ENCODE results near the gene WFDC2.

The WFDC2 gene

GRCh38 chr20:45503403-45503802 lies 33.9 kb downstream of the WFDC2 start:
- Histone ChIP-seq H2AFZ (ENCODE audit: low read length) (no peak overlapping the region), H4K91ac (ENCODE audit: low read depth, low read length, poor library complexity) (no peak overlapping the region), H3K36me3 (replicated peaks in 1 of 2; ENCODE audit: control insufficient read depth in 2 of 2, insufficient read depth in 2 of 2, low read length in 2 of 2) (no peaks in the 10 kb centered on the region), H2AK5ac (ENCODE audit: low read depth, low read length) (no peak overlapping the region), H4K8ac (ENCODE audit: low read depth, low read length) (no peak overlapping the region), H3K27me3 (ENCODE audit: control insufficient read depth in 3 of 3, insufficient read depth in 3 of 3, low read depth in 1 of 3, low read length in 3 of 3) (peaks cover 0 to 10% (median 0%) of the 10 kb centered on the region in 3 experiments), H2BK12ac (ENCODE audit: low read length) (no peak overlapping the region), H3K14ac (ENCODE audit: low read length) (no peak overlapping the region), H3K23ac (ENCODE audit: low read depth, low read length, poor library complexity) (no peak overlapping the region), H3K4ac (ENCODE audit: low read length) (no peak overlapping the region), H3K4me2 (ENCODE audit: insufficient read depth, low read length, poor library complexity, severe bottlenecking) (no peak overlapping the region), H2BK5ac (ENCODE audit: low read length) (no peak overlapping the region), H3K9me3 (replicated peaks in 1 of 2; ENCODE audit: control insufficient read depth in 2 of 2, insufficient read depth in 1 of 2, low read depth in 1 of 2, low read length in 2 of 2) (no peaks in the 10 kb centered on the region), H3K4me1 (ENCODE audit: control insufficient read depth in 2 of 2, insufficient read depth in 1 of 2, low read depth in 1 of 2, low read length in 2 of 2) (no peaks in the 10 kb centered on the region), H3K27ac (replicated peaks; ENCODE audit: low read length) (no peak overlapping the region), H2BK120ac (ENCODE audit: low read depth, low read length) (no peak overlapping the region), H3K18ac (ENCODE audit: low read length) (no peak overlapping the region), H2BK15ac (ENCODE audit: low read length) (no peak overlapping the region), H3K4me3 (ENCODE audit: low read length in 2 of 2) (no peak overlapping the region), H3K9ac (ENCODE audit: low read depth, low read length, poor library complexity) (no peak overlapping the region), H3K79me1 (ENCODE audit: low read depth, low read length) (no peaks in the 10 kb centered on the region)
- WGBS, 2 donors (ENCODE audit: extremely low coverage in 2 of 2, insufficient read length in 2 of 2, insufficient replicate concordance in 1 of 2) = no CpG with 5 or more reads among the region's 2 CpGs
- DNase-seq (ENCODE audit: low spot score) = no peak

DNA sequence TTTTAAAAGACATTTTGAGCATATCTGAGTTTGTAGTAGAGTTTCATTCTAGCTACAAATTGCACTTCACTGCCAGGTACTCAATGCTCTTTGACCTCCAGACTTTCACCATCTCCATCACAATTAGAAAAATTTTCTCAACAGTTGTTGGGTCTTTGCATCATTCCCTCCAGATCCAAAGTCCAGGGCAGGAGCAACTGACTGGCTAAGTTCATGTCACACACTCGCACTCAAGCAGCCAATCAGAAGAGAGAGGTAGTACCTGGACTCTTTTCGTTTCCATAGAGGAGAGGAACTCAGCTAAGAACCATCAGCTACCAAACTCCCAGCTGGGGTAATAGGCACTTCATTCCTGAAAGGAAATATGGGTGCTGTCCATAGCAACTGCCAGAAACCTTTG lies 36.8 kb downstream of the WFDC2 start:
- no peaks in the 10 kb centered on the region for H3K36me3 ChIP-seq (replicated peaks in 1 of 2; ENCODE audit: control insufficient read depth in 2 of 2, insufficient read depth in 2 of 2, low read length in 2 of 2)
- no peak overlapping the region for H3K4me2 ChIP-seq (ENCODE audit: insufficient read depth, low read length, poor library complexity, severe bottlenecking)
- no peak overlapping the region for H2BK120ac ChIP-seq (ENCODE audit: low read depth, low read length)

GRCh38 chr20:45507011-45507820 lies 37.7 kb downstream of the WFDC2 start:
- Histone ChIP-seq H3K79me1 (ENCODE audit: low read depth, low read length) (no peaks in the 10 kb centered on the region), H4K8ac (ENCODE audit: low read depth, low read length) (no peak overlapping the region), H3K4me1 (ENCODE audit: control insufficient read depth in 2 of 2, insufficient read depth in 1 of 2, low read depth in 1 of 2, low read length in 2 of 2) (no peaks in the 10 kb centered on the region), H3K27ac (replicated peaks; ENCODE audit: low read length) (no peak overlapping the region), H3K4ac (ENCODE audit: low read length) (no peak overlapping the region), H2BK120ac (ENCODE audit: low read depth, low read length) (no peak overlapping the region), H3K4me3 (ENCODE audit: low read length in 2 of 2) (no peak overlapping the region), H2BK12ac (ENCODE audit: low read length) (no peak overlapping the region), H3K23ac (ENCODE audit: low read depth, low read length, poor library complexity) (no peak overlapping the region), H2BK15ac (ENCODE audit: low read length) (no peak overlapping the region), H3K27me3 (ENCODE audit: control insufficient read depth in 3 of 3, insufficient read depth in 3 of 3, low read depth in 1 of 3, low read length in 3 of 3) (peaks cover 0 to 12% (median 0%) of the 10 kb centered on the region in 3 experiments), H3K4me2 (ENCODE audit: insufficient read depth, low read length, poor library complexity, severe bottlenecking) (no peak overlapping the region), H4K91ac (ENCODE audit: low read depth, low read length, poor library complexity) (no peak overlapping the region), H2AK5ac (ENCODE audit: low read depth, low read length) (no peak overlapping the region), H3K9me3 (replicated peaks in 1 of 2; ENCODE audit: control insufficient read depth in 2 of 2, insufficient read depth in 1 of 2, low read depth in 1 of 2, low read length in 2 of 2) (no peaks in the 10 kb centered on the region), H3K9ac (ENCODE audit: low read depth, low read length, poor library complexity) (no peak overlapping the region), H2BK5ac (ENCODE audit: low read length) (no peak overlapping the region), H3K36me3 (replicated peaks in 1 of 2; ENCODE audit: control insufficient read depth in 2 of 2, insufficient read depth in 2 of 2, low read length in 2 of 2) (no peaks in the 10 kb centered on the region), H3K14ac (ENCODE audit: low read length) (no peak overlapping the region), H3K18ac (ENCODE audit: low read length) (no peak overlapping the region), H2AFZ (ENCODE audit: low read length) (no peak overlapping the region)
- WGBS, 2 donors (ENCODE audit: extremely low coverage in 2 of 2, insufficient read length in 2 of 2, insufficient replicate concordance in 1 of 2) = no CpG with 5 or more reads among the region's 5 CpGs
- DNase-seq (ENCODE audit: low spot score) = no peak

More for the DNA sequence above, 36.8 kb downstream of the WFDC2 start:
- H3K9ac ChIP-seq (ENCODE audit: low read depth, low read length, poor library complexity) = no peak overlapping the region
- H2BK5ac ChIP-seq (ENCODE audit: low read length) = no peak overlapping the region
- no peak overlapping the region for H2AFZ ChIP-seq (ENCODE audit: low read length)
- H4K91ac ChIP-seq (ENCODE audit: low read depth, low read length, poor library complexity) = no peak overlapping the region
- H3K27me3 ChIP-seq (ENCODE audit: control insufficient read depth in 3 of 3, insufficient read depth in 3 of 3, low read depth in 1 of 3, low read length in 3 of 3) = peaks cover 0 to 12% (median 0%) of the 10 kb centered on the region in 3 experiments
- H2BK12ac ChIP-seq (ENCODE audit: low read length) = no peak overlapping the region
- DNase-seq (ENCODE audit: low spot score) = no peak
- no peak overlapping the region for H3K4ac ChIP-seq (ENCODE audit: low read length)
- H3K18ac ChIP-seq (ENCODE audit: low read length) = no peak overlapping the region
- H3K4me1 ChIP-seq (ENCODE audit: control insufficient read depth in 2 of 2, insufficient read depth in 1 of 2, low read depth in 1 of 2, low read length in 2 of 2) = no peaks in the 10 kb centered on the region
- no peak overlapping the region for H3K14ac ChIP-seq (ENCODE audit: low read length)
- no peak overlapping the region for H3K4me3 ChIP-seq (ENCODE audit: low read length in 2 of 2)
- no peaks in the 10 kb centered on the region for H3K79me1 ChIP-seq (ENCODE audit: low read depth, low read length)
- no peaks in the 10 kb centered on the region for H3K9me3 ChIP-seq (replicated peaks in 1 of 2; ENCODE audit: control insufficient read depth in 2 of 2, insufficient read depth in 1 of 2, low read depth in 1 of 2, low read length in 2 of 2)
- no peak overlapping the region for H2AK5ac ChIP-seq (ENCODE audit: low read depth, low read length)
- WGBS, 2 donors (ENCODE audit: extremely low coverage in 2 of 2, insufficient read length in 2 of 2, insufficient replicate concordance in 1 of 2) = no CpG with 5 or more reads among the region's 2 CpGs
- no peak overlapping the region for H3K23ac ChIP-seq (ENCODE audit: low read depth, low read length, poor library complexity)
- H4K8ac ChIP-seq (ENCODE audit: low read depth, low read length) = no peak overlapping the region
- H3K27ac ChIP-seq (replicated peaks; ENCODE audit: low read length) = no peak overlapping the region
- H2BK15ac ChIP-seq (ENCODE audit: low read length) = no peak overlapping the region

- Histone ChIP-seq H2AK5ac (ENCODE audit: low read depth, low read length) (no peak overlapping the region), H2BK120ac (ENCODE audit: low read depth, low read length) (no peak overlapping the region), H3K27ac (replicated peaks; ENCODE audit: low read length) (no peak overlapping the region), H4K8ac (ENCODE audit: low read depth, low read length) (no peak overlapping the region), H3K4me2 (ENCODE audit: insufficient read depth, low read length, poor library complexity, severe bottlenecking) (no peak overlapping the region), H3K9me3 (replicated peaks in 1 of 2; ENCODE audit: control insufficient read depth in 2 of 2, insufficient read depth in 1 of 2, low read depth in 1 of 2, low read length in 2 of 2) (no peaks in the 10 kb centered on the region), H2AFZ (ENCODE audit: low read length) (no peak overlapping the region), H3K14ac (ENCODE audit: low read length) (no peak overlapping the region), H2BK12ac (ENCODE audit: low read length) (no peak overlapping the region), H3K4ac (ENCODE audit: low read length) (no peak overlapping the region), H2BK5ac (ENCODE audit: low read length) (no peak overlapping the region), H3K79me1 (ENCODE audit: low read depth, low read length) (no peaks in the 10 kb centered on the region), H3K4me3 (ENCODE audit: low read length in 2 of 2) (no peak overlapping the region), H3K4me1 (ENCODE audit: control insufficient read depth in 2 of 2, insufficient read depth in 1 of 2, low read depth in 1 of 2, low read length in 2 of 2) (no peaks in the 10 kb centered on the region), H2BK15ac (ENCODE audit: low read length) (no peak overlapping the region), H3K36me3 (replicated peaks in 1 of 2; ENCODE audit: control insufficient read depth in 2 of 2, insufficient read depth in 2 of 2, low read length in 2 of 2) (no peaks in the 10 kb centered on the region), H3K18ac (ENCODE audit: low read length) (no peak overlapping the region), H4K91ac (ENCODE audit: low read depth, low read length, poor library complexity) (no peak overlapping the region), H3K23ac (ENCODE audit: low read depth, low read length, poor library complexity) (no peak overlapping the region), H3K9ac (ENCODE audit: low read depth, low read length, poor library complexity) (no peak overlapping the region), H3K27me3 (ENCODE audit: control insufficient read depth in 3 of 3, insufficient read depth in 3 of 3, low read depth in 1 of 3, low read length in 3 of 3) (peaks cover 0 to 12% (median 0%) of the 10 kb centered on the region in 3 experiments)
- no peak for DNase-seq (ENCODE audit: low spot score)
- WGBS, 2 donors (ENCODE audit: extremely low coverage in 2 of 2, insufficient read length in 2 of 2, insufficient replicate concordance in 1 of 2) = no CpG with 5 or more reads among the region's 7 CpGs
Measured at GRCh38 chr20:45508068-45508886, 38.7 kb downstream of the WFDC2 start.

Measured in neuronal stem cell (in vitro differentiated cells).